CD4-positive, alpha-beta T cell treated with Interleukin-15 for 1 hour (primary cell): Measurements from ENCODE around the gene SLC18B1.

ENCODE experiments used
- DNase-seq: peaks from one replicate; pipeline ENCODE4 v3.0.0-alpha.2; 2020

SLC18B1 gene

GRCh38 chr6:132741281-132741680 is 57.2 kb downstream of the SLC18B1 start:
- no peak for DNase-seq

- DNase-seq: no peak
Measured at GRCh38 chr6:132736239-132736638, 62.2 kb downstream of the SLC18B1 start.

- DNase-seq: no peak
Measured at GRCh38 chr6:132734694-132735236, 63.7 kb downstream of the SLC18B1 start.

GRCh38 chr6:132733814-132734213 is 64.6 kb downstream of the SLC18B1 start:
- DNase-seq: no peak

GRCh38 chr6:132733283-132733682 is 65.2 kb downstream of the SLC18B1 start:
- no peak for DNase-seq

GRCh38 chr6:132731086-132731485 is 67.4 kb downstream of the SLC18B1 start:
- no peak for DNase-seq

GRCh38 chr6:132730560-132730959 is 67.9 kb downstream of the SLC18B1 start:
- DNase-seq: no peak

GRCh38 chr6:132728616-132729015 is 69.8 kb downstream of the SLC18B1 start:
- no peak for DNase-seq

- DNase-seq: no peak
Measured at GRCh38 chr6:132726608-132726975, 71.8 kb downstream of the SLC18B1 start.

GRCh38 chr6:132725947-132726607 is 72.4 kb downstream of the SLC18B1 start:
- no peak for DNase-seq

GRCh38 chr6:132725471-132725870 is 73.0 kb downstream of the SLC18B1 start:
- DNase-seq: no peak

GRCh38 chr6:132719736-132720448 is 78.5 kb downstream of the SLC18B1 start:
- no peak for DNase-seq
